ENCODE data around the gene HYOU1.
A peak's percentile ranks its signal among the peaks of the same experiment; 100 is the strongest.
"Not testable (repeated sequence)": the region's sequence is repeated elsewhere in the genome, so short reads cannot be mapped to it uniquely, and the experiment has no call there.

Gene HYOU1

GRCh38 chr11:119084663-119085436 is 27.8 kb upstream of the HYOU1 start, which contains the start of gene HMBS:
Gene HMBS (plus strand): TSS chr11:119084881. CDS start chr11:119085034, 153 bp downstream.
- peak; percentile 96 for DNase-seq

- DNase-seq, result no peak
Measured at GRCh38 chr11:119081682-119082260, 24.8 kb upstream of the HYOU1 start.

DNA sequence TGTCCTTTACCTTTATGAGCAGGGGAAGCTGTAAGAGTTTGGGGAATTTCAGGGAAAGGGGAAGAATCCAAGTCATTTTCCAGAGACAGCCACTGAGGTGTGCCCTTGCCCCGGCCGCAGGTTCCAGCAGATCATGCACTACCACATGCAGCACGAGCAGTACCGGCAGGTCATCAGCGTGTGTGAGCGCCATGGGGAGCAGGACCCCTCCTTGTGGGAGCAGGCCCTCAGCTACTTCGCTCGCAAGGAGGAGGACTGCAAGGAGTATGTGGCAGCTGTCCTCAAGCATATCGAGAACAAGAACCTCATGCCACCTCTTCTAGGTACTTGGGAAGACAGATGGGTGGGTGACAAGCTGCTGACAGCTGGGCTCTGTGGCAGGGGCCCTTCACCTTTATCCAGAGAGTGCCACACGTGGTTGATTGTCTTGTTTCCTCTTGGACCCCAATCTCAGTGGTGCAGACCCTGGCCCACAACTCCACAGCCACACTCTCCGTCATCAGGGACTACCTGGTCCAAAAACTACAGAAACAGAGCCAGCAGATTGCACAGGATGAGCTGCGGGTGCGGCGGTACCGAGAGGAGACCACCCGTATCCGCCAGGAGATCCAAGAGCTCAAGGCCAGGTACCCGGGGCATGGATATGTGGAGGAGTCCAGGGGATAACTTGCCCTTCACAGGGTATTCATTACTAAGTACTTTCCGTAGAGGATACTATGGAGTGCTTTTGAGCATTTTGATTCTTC is 21.8 kb upstream of the HYOU1 start:
- DNase-seq, result no peak

- no peak for DNase-seq
Measured at GRCh38 chr11:119077839-119078238, 20.8 kb upstream of the HYOU1 start.

GRCh38 chr11:119067371-119068222 is 10.6 kb upstream of the HYOU1 start, which contains the start of gene VPS11:
Gene VPS11 (plus strand): TSS chr11:119067818. CDS start chr11:119067824, 6 bp downstream.
- peak; percentile 98 for DNase-seq

- peak; percentile 47 for DNase-seq
Measured at GRCh38 chr11:119065369-119065768, 8.4 kb upstream of the HYOU1 start.

- DNase-seq, result peak; percentile 56
Measured at GRCh38 chr11:119062779-119063178, 5.8 kb upstream of the HYOU1 start.

DNA sequence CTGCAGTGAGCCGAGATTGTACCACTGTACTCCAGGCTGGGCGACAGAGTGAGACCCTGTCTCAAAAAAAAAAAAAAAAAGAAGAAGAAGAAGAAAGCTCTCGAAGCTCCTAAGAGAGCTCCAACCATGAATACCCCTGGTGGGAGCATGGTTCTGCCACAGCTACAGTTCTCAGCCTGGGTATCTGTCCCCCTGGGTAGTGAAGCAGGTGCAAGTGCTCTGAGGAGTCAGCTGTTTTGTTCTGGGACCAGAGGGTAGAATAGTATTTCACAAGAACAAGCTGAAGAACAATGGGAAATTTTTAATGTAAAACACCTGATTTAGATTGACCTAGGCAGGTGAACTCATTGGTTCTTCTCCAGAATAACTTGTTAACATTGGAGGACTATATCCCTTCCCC is 4.3 kb upstream of the HYOU1 start:
- DNase-seq, result no peak

- DNase-seq, result not testable (repeated sequence)
Measured at GRCh38 chr11:119059128-119059527, 2.1 kb upstream of the HYOU1 start.

DNA sequence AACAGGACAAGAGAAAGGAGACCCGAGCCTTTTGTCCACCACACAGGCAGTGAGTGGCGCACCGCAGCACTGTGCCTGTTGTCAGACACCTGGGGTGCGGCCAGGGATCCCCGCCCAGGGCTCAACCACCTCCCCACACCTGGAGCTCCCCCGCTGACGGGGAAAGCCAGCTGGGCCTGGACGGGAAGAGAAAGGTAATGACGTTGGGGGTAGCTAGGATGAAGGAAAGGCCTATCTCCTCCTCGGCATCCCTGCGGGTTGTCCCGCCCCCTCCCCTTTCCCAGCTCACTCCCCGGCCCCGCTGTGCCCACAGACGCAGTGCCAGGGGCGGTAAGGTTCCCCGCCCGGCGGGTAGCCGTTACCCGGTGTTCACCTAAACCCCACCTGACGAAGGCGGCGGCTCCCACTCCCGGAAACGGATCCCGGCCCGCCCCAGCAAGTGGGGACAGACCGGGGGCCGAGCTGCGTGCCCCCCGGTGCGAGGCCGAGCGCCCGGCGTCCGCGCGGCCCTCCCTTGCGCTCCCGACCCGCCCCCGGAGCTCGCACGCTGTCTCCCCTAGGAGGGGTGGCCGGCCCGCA is 495 bp downstream of the HYOU1 start:
- DNase-seq, result no peak

DNA sequence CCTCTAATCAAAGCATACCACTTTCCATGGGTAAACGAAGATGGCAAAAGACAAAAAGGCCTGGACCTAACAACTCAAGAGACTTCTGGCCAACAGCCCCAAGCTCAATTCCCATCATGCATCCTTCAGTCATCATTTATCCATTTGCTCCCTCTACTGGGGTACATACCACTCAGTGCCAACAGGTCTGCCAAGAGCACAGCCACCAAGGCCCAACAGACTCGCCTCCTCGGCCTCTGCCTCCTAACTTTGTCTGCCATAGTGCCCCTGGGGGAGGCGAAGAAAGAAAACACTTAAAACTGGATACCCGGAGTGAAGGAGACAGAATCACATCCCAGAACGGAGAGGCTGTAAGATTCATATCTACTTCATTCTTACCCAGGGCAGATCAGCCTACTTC is 1.1 kb downstream of the HYOU1 start:
- peak; percentile 57 for DNase-seq

GRCh38 chr11:119054418-119054817 is 2.6 kb downstream of the HYOU1 start:
- DNase-seq, result no peak

DNA sequence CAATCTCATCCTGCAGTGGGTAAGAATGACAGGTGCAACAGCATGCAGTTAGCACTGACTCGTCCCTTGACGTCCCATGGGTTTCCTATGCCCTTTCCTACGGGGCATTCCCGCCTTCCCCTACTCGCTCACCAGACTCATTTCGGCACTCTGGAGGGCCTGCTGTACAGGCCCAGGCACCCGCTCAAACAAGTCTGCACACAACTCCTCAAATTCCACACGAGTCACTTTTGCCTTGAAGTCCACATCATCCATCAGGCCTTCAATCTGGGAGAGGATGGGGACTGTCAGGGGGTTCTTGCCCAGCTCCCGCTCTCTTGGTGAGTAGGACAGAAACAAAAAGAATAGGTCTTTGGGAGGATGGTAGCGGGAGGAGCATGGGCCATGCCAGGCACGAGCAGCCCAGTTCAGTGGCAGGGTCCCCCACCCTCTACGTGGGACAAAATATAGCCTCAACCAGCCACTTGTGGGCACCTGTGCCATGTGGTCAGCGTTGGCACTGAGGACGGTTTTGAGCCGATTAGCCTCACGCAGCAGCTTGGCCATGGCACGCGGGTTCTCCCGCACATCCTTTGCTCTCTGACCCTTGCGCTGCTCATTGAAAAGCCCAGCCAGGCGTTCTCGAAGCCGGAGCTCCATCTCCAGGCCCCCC is 4.7 kb downstream of the HYOU1 start:
- no peak for DNase-seq

DNA sequence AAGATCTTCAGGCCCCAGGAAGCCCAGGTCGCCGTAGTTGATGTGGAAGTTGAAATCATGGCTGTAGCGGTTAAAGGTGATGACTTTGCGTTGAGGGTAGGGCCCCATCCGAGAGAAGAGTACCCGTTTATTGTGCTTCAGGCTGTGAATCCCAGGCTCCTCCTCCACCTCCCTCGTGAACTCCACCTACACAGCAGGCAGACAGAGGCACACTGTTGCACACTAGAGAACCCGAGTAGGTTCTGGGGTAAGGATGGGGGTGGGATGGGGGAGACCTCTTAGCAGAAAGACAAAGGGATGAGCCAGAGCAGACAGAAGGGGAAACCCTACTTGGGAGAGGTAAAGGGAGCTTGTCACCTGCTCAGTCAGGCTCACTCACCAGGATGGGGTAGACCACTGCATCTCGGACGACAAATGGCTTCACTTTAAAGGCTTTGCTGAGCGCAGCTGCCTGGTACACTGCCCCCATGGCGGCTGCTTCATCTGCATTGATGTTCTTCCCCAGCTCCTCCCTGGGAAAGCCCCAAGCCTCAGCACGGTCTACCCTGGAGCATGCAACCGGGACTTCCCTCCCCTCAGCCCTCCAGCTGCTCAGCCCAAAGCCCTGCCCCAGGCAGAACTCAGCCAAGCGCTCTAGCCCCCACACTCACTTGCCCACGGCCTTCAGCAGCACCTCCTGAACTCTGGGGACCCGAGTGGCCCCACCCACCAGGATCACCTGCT is 5.4 kb downstream of the HYOU1 start:
- no peak for DNase-seq

GRCh38 chr11:119049081-119049480 is 7.9 kb downstream of the HYOU1 start:
- no peak for DNase-seq

GRCh38 chr11:119048644-119049043 is 8.4 kb downstream of the HYOU1 start:
- DNase-seq, result no peak

DNA sequence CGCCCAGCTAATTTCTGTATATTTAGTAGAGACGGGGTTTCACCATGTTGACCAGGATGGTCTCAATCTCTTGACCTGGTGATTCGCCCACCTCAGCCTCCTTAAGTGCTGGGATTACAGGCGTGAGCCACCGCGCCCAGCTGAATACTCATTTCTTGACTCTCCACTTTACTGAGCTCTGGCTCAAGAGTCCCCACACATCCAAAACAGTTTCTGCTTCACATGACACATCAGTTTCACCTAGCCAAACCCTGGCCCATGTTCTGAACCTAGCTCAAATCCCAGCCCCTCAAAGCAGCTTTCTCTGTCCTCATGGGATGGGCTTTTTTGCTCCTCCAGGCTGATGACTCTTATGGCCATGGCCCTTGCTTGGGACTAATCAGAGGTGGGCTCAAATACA is 9.8 kb downstream of the HYOU1 start:
- DNase-seq, result no peak

- DNase-seq, result no peak
Measured at GRCh38 chr11:119046489-119046888, 10.5 kb downstream of the HYOU1 start.

- DNase-seq, result no peak
Measured at GRCh38 chr11:119044708-119045107, 12.3 kb downstream of the HYOU1 start.

DNA sequence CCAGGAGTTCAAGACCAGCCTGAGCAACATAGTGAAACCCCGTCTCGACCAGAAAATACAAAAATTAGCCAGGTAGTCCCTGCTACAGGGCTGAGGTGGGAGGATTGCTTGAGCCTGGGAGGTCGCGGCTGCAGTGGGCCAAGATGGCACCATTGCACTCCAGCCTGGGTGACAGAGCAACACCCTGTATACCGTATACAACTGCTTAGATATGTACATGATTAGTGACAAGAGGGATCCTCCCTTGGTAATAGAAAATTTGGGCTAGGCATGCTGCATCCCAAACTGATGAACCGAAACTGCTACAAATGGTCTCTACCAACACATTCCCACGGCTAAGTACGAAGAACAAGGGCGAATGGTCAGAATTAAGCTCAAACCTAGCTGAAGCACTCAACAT is 14.1 kb downstream of the HYOU1 start:
- no peak for DNase-seq
